HG03575 (cell line): ENCODE measurements around the gene PLA2G2D.

Source experiments
- ATAC-seq: cut with Tn5 transposase; IDR thresholded peaks from one replicate; pipeline ENCODE4 v1.9.1; 2021; ENCODE audit not compliant: unreplicated experiment, insufficient number of reproducible peaks, low FRiP score; ENCODE audit errors: extremely low read depth

The PLA2G2D gene

GRCh38 chr1:20119347-20119746 is at the start of gene PLA2G2D:
Gene PLA2G2D, minus strand, starts transcription at chr1:20119536. Its CDS starts 38 bp downstream, at chr1:20119498.
- ATAC-seq, result no peak

DNA sequence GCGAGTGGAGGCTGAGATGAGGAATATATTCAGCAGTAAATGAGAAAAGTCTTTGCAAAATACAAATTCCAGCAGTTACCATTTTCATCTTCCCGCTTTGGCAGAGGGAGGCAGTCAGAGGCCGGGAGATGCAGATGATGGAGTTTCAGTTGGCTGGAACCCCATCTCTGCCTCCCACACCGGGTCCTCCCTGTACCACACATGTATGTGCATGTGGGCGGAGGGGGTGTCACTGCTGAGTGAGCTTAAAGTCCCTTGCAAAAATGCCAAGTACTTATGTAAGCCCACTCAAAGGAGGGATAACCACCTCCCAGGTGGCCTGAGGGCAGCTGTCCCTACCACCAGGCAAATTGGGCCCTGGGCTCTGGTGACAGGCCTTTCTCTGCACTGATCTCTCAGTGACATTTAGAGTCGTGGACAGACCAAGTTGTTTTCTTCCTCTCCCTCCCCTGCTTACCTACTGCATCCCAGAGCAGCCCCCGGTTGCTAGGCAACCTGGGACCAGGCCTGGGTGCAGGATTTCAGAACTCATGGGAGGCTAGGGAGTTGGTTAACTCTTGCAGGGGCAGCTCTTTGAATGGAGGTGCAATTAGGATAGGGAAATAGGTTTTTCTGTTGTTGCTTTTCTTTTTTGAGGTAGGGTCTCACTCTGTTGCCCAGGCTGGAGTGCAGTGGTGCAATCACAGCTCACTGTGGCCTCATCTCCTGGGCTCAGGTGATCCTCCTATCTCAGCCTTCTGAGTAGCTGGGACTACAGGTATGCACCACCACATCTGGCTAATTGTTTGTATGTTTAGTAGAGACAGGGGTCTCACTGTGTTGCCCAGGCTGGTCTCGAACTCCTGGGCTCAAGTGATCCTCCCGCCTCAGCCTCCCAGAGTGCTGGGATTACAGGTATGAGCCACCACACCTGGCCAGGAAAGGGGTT is 49.5 kb upstream of the PLA2G2D start:
- no peak for ATAC-seq

DNA sequence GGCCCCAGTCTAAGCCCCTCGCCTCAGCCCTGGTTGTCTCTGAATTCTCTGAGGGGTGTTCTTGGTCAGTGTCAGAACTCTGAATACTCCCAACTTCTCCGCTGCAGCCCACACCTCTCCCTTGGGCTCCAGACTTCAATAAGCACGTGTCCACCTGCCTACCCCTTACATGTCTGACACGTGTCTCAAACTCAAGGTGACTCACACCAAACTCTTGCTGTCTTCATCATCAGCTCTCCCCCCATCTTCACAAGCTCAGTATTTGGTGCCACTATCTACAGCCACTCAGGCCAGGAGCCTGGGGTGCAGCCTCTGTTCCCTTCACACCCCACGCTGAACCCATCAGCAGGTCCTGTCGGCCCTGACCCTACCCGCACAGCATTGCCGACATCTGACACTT is 47.8 kb upstream of the PLA2G2D start:
- ATAC-seq, result no peak

DNA sequence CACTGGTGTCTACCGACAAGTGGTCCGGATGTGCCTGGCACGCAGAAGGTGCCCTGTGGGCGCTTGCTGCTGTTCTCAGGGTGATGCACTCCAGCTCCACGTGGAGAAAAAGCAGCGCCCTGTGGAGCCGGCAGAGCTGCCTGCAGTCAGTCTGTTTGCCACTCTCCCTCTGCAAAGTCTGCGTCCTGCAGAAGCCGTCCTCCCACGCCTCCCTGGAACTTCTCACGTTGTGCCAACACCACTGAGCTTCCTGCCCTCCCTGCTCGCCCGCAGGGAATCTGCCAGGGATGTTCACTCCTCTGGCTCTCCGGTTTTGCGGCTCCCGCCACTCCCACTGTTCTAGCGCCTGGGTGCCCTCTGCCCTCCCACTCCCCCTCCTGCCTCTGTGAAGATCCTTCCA is 46.7 kb upstream of the PLA2G2D start:
- ATAC-seq, result no peak

DNA sequence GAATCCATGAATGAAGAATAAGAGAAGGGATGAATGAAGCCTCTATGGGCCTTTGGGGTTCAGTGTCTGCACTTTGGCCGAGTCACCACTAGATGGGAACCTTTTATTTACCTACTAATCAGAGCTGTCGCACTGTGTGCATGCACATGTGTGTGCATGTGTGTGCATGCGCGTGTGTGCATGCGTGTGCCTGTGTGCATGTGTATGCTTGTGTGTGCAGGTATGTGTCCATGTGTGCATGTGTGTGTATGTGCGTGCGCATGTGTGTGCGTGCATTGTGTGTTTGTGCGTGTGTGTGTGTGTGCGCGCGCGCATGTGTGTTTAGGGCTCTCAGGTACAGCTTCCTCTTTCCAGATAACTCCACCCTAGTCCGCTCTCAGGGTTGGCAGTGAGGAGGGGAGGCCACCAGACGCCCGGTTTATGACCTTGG is 46.2 kb upstream of the PLA2G2D start:
- ATAC-seq, result no peak

DNA sequence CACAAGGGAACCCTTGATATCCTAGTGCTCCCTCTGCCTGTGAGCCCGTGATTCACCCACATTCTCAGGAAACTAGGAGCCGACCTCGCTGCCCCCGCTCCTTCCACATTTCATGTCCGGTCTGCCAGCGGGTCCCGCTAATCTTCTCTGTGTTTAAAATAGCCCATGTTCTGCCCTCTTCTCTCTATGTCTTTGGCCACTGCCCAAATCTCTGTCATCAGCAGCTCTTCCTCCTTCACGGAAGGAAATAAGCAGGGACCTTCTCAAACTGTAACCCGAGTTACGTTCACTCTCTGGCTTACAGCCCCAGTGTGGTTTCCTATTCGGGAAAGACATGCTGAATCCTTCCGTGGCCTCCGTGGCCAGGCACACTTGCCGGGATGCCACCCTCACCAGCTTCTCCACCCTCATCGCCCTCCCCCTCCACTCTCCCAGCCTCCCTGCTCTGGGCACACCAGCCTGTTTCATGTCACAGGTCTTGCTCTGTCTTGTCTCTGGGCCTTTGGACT is 45.4 kb upstream of the PLA2G2D start:
- ATAC-seq, result no peak

GRCh38 chr1:20160034-20160433 is 40.7 kb upstream of the PLA2G2D start:
- no peak for ATAC-seq

DNA sequence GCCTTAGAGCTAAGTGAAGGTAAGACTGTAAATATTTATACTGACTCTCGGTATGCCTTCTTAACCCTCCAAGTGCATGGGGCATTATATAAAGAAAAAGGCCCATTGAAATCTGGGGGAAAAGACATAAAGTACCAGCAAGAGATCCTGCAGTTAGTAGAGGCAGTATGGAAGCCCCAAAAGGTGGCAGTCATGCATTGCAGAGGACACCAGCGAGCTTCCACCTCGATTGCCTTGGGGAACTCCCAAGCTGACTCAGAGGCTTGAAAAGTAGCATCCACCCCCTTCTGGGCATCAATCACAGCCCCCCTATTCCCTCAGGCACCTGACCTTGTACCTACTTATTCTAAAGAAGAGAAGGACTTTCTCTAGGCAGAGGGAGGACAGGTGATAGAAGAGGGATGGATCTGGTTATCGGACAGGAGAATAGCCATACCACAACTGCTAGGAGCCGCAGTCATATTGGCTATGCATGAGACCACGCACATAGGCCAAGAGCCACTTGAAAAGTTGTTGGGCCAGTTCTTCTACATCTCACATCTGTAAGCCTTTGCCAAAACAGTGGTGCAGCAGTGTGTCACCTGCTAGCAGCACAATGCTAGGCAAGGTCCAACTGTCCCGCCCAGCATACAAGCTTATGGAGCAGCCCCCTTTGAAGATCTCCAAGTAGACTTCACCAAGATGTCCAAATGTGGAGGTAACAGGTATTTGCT is 39.2 kb upstream of the PLA2G2D start:
- no peak for ATAC-seq

DNA sequence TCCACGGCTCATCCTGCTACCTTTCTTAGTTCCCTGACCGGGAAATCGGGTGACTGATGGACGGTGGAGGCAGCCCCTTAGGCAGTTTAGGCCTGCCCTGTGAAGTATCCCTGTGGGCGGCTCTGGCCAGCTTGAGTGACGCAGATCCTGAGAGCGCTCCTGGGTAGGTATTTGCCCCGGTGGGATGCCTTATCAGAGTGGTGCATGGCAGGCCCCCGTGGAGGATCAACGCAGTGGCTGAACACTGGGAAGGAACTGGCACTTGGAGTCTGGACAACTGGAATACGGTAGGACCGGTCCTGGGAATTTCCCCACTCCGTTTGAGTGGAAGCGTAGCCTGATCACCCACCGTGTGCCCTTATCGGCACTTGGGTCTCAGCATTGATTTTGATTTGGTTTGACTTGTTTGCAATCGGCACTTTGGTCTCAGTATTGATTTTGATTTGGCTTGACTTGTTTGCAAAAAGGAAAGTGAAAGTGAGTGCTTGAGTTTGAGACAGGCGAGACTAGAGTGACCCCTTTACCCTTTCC is 35.0 kb upstream of the PLA2G2D start:
- no peak for ATAC-seq

- no peak for ATAC-seq
Observed at GRCh38 chr1:20153000-20153418, 33.7 kb upstream of the PLA2G2D start.

- ATAC-seq, result no peak
Observed at GRCh38 chr1:20152599-20152930, 33.2 kb upstream of the PLA2G2D start.

DNA sequence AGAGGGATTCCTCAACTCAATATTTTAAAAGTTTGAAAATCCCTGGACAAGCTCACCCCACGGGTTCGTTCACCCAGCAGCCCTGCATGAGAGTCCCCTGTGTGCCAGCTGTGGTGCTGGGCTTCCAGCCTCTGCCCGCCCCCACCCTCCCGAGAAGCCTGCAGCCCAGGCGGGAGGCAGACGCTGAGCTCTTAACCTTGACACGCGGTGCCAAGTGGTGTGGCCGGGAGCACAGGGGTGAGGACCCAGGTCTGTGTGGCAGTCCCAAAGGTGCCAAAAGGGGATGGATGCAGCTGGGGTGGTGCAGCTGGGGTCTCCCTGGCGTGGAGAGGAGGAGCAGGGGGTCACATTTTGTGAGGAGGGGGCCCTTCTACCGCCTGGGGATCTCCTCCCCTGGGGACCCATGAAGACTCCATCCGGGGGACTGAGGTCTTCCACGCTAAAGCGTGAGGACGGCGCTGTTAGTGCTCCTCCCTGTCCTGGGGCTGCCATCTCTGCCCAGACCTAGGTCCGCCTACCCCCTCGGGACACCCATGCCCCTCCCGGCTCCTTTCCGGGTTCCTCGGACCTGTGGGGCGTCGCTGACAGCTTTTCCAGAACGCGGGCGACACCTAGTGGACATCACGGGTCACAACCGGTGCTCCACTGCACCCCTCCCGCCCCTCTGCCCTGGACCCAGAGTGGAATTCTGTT is 32.7 kb upstream of the PLA2G2D start:
- no peak for ATAC-seq

GRCh38 chr1:20150969-20151368 is 31.6 kb upstream of the PLA2G2D start:
- no peak for ATAC-seq

DNA sequence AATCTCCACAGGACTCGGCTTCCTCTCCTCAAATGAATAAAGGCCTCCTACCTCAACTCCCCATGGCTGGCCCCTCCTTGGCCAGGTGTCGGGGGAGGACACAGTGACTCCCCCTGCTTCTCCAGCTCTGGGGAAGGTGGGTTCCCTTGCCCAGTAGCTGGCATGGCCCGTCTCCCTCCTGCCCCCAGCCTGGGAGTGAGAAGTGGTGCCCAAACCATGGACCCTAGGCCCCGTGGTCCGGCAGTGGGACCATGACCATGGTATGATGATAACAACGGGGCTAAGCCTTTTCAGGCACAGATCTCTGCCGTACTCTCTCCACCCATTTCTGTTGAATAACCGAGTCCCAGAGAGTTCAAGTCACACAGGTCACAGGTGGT is 31.0 kb upstream of the PLA2G2D start:
- no peak for ATAC-seq

DNA sequence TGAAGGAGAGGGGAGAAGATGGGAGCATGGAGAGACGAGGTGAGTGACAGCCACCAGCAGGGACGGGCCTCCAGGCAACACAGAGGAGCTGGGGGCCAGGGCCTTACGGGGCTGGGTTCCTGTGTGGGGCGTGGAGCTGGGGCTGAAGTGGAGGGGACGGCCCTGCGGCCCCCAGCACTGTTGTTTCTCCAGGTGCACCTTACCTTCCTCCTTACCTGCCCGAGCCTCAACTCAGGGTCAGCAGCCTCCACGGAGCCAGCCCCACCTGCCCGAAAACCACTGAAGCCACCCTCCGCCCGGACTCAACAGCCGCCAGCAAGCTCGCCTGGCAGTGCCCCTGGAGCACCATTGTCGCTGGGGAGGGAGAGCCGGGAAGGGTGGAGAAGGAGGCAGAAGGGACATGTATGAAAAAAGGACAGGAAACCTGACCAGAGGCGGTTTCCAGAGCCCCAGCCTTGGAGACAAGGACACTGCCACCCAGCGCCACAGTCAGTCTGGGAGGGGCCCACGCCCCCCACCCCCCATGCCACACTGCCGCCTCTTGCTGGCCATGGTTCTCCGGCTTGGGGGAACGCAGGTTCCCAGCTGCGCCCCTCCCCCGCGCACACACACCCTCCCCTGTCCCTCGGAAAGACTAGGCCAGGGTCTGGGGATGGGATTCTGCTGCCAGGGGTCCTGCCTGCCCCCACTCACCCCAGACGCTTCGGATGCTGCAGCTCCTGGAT is 30.4 kb upstream of the PLA2G2D start:
- no peak for ATAC-seq

DNA sequence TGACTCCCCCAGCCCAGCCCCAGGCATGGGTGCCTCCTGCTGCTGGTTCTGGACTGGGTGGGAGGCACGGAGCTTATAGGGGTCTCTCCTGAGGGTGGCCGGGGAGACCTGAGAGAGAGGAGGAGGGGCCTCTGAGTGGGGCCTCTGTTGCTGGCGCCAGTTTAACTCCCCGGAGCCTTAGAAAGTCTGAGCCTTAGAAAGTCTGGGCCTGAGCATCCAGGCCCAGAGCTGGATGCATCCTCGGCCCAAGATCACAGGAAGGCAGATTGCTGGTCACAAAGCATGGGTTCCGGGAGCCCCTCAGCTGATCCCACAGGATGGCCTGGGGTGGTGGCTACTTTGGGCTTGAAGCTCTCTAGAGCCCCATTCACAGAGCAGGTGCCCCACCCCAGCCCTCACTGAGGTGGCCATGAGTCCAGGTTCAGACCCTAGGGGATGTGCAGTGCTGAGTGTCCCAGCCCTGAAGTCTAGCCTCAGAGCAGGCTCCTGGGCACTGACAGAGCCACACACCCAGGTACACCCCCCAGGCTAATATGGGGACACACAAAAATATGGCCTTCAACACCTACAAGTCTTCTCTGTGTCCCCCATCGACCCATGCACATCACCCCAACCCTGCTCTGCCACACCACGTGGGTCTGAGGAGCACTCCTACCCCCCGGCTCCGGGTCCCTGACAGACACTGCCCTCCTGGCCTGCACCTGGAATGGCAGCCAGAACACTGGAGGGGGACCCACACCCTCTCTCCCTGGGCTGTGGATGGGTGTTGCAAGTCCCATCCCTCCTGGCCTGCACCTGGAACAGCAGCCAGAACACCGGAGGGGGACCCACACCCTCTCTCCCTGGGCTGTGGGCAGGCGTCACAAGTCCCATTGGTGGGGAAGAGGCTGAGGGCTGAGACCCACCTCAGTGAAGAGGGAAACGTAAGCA is 29.5 kb upstream of the PLA2G2D start:
- ATAC-seq, result no peak

GRCh38 chr1:20147846-20148570 is 28.7 kb upstream of the PLA2G2D start:
- ATAC-seq, result no peak
